ENCODE data around the gene MEMO1.

Gene MEMO1

DNA sequence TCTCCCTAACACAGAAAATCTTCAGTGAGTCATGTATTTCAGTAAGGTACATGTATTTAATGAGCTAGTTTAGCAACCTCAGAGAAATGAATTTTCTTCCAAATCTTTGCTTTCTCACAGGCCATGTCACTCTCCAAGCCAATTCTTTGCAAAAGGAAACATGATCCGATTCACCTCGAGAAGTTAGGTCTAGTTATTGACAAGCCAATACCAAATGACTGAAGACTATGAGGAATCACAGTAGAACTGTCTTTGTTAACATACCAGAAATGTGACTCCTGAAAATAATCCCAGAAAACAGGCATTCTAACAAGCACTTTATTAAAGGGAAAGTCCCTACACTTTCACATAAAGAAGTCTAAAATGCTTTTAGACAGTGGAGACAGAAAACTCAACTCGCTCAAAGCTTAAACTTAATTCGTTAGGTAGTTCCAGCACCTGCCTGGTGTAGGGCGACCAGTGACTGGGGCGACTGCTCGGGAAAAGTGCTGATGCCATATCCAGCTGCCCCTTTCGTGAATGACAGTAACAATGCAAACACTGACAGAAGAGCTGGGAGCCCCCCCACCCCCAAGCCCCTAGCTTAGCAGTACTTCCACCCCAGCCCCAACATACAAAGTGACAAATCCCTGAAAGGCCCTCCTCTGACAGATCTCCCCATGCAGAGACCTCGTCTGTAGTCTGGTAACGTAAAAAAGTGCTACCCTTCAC lies 1.8 kb downstream of the MEMO1 start:
- TF ChIP-seq, protein P1, sequence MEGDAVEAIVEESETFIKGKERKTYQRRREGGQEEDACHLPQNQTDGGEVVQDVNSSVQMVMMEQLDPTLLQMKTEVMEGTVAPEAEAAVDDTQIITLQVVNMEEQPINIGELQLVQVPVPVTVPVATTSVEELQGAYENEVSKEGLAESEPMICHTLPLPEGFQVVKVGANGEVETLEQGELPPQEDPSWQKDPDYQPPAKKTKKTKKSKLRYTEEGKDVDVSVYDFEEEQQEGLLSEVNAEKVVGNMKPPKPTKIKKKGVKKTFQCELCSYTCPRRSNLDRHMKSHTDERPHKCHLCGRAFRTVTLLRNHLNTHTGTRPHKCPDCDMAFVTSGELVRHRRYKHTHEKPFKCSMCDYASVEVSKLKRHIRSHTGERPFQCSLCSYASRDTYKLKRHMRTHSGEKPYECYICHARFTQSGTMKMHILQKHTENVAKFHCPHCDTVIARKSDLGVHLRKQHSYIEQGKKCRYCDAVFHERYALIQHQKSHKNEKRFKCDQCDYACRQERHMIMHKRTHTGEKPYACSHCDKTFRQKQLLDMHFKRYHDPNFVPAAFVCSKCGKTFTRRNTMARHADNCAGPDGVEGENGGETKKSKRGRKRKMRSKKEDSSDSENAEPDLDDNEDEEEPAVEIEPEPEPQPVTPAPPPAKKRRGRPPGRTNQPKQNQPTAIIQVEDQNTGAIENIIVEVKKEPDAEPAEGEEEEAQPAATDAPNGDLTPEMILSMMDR (IDR thresholded peaks at IDR 0.05; ENCODE audit: low read depth, low read length): no peak
- DNase-seq (ENCODE audit: low read depth, low spot score): peak; percentile 46
- H3K4me3 ChIP-seq (ENCODE audit: low read depth, low read length): peak overlapping the region; percentile 58
- in situ Hi-C loops (cut with HindIII; ENCODE audit: low sequenced_read_pairs): no loop called here

DNA sequence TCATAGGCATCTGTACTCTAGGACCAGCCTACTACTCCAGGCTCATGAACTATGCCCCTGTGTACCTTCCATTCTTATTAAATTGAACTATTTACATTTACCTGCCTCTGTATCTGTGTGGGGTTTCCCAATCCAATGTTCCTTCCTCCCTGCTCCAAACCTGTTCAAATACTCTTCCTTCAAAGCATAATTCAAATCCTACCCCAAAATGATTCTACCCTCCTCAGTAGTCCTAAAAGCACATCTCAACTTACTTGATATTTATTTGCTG lies 3.8 kb downstream of the MEMO1 start:
- no peak overlapping the region for H3K4me3 ChIP-seq (ENCODE audit: low read depth, low read length)
- TF ChIP-seq, protein P1 (IDR thresholded peaks at IDR 0.05; ENCODE audit: low read depth, low read length): no peak
- DNase-seq (ENCODE audit: low read depth, low spot score): no peak
- in situ Hi-C loops (cut with HindIII; ENCODE audit: low sequenced_read_pairs): no loop called here

DNA sequence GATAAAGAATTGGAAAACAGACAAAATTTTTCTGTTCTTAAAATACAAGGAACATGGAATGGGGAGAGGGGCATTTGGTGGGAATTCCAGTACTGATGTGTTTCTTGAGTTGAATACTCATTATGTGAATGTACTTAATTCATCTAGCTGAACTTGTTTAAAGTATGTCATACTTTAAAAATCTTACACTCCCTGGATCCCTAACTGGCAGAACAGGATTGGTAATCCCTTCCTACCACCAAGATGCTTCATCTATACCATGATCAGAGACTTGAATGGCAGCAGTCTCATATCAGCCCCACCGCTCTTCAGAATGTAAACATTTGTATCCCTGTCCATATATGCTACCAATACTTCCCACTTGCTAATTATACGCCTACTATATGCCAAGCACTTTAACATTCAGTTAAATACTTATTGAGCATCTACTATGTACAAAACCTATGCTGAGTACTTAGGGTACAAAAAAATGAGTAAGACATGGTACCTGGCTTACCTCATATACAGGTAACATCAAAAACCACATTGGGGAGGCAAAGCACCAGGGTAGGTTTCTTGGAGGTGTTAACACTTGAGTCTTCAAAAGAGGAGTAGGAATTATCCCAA lies 5.3 kb downstream of the MEMO1 start:
- in situ Hi-C loops (cut with HindIII; ENCODE audit: low sequenced_read_pairs): no loop called here

DNA sequence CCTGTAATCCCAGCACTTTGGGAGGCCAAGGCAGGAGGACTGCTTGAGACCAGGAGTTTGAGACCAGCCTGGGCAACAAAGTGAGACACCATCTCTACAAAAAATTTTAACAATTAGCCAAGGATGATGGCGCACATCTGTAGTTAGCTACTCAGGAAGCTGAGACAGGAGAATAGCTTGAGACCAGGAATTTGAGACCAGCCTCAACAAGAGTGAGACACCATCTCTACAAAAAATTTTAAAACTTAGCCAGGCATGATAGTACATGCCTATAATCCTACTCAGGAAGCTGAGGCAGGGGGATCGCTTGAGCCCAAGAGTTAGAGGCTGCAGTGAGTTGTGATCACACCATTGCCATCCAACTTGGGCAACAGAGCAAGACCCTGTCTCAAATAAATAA lies 7.0 kb downstream of the MEMO1 start:
- in situ Hi-C loops (cut with HindIII; ENCODE audit: low sequenced_read_pairs): no loop called here
- no peak overlapping the region for H3K4me3 ChIP-seq (ENCODE audit: low read depth, low read length)
- DNase-seq (ENCODE audit: low read depth, low spot score): no peak
- TF ChIP-seq, protein P1 (IDR thresholded peaks at IDR 0.05; ENCODE audit: low read depth, low read length): no peak

More for the DNA sequence above, 5.3 kb downstream of the MEMO1 start:
- TF ChIP-seq, protein P1 (IDR thresholded peaks at IDR 0.05; ENCODE audit: low read depth, low read length): no peak
- no peak overlapping the region for H3K4me3 ChIP-seq (ENCODE audit: low read depth, low read length)
- DNase-seq (ENCODE audit: low read depth, low spot score): no peak

DNA sequence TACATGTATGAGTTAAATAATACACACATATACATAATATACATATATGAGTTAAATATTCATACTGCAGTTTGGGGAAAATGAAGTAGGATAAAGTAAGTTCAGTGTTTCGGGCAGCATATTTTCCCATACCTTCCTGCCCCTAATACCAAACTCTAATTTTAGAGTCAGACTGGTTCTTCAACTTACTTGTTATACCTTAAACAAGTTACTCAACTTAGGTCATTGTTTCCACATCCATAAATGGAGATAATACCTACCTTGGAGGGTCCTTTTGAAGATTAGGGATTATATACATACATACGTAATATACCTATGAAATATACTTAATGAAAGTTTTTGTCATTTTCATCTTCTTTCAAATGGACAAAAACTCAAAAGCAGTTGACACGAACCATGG lies 8.4 kb downstream of the MEMO1 start:
- no peak overlapping the region for H3K4me3 ChIP-seq (ENCODE audit: low read depth, low read length)
- DNase-seq (ENCODE audit: low read depth, low spot score): no peak
- TF ChIP-seq, protein P1 (IDR thresholded peaks at IDR 0.05; ENCODE audit: low read depth, low read length): no peak
- in situ Hi-C loops (cut with HindIII; ENCODE audit: low sequenced_read_pairs): no loop called here

DNA sequence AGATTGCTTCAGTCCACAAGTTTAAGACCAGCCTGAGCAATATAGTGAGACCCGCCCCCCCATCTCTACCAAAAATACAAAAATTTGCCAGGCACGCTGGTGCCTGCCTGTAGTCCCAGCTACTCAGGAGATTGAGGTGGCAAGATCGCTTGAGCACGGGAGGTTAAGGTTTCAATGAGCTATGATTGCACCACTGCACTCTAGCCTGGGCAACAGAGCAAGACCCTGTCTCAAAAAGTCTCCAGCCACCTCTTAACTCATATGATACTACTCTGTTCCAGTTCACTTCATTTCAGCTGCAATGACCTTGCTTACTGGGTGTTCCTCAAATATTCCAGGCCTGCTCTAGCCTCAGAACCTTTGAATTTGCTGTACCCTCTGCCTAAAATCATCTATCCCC lies 11.4 kb downstream of the MEMO1 start:
- no peak for DNase-seq (ENCODE audit: low read depth, low spot score)
- in situ Hi-C loops (cut with HindIII; ENCODE audit: low sequenced_read_pairs): no loop called here
- no peak overlapping the region for H3K4me3 ChIP-seq (ENCODE audit: low read depth, low read length)
- TF ChIP-seq, protein P1 (IDR thresholded peaks at IDR 0.05; ENCODE audit: low read depth, low read length): no peak
